T-cell (primary cell): ENCODE measurements around the gene HSDL1. TPM values are rescaled to one million over a fixed set of nuclear protein-coding genes. Genes with fewer than 3 reads are reported as not detected.

Experiments
- ATAC-seq, 4 experiments: fragments of 200-7000 bp in 3 of 4; fragments of 150-1000 bp in 1 of 4; cut with Tn5 transposase; replicated peaks in 1 of 4; 1 replicate in 3 of 4; 2 replicates in 1 of 4; pipeline ENCODE4 v1.10.0; 2021; ENCODE audit warnings: moderate library complexity in 3 of 4, mild to moderate bottlenecking in 2 of 4, moderate number of reproducible peaks in 1 of 4
- CTCF ChIA-PET, 2 donors: fragments of 300-600 bp; sonication (Branson Sonifier 250); formaldehyde crosslinking; loops; one replicate each; lab custom pipeline; 2022; ENCODE audit warnings: antibody characterized with exemption in 2 of 2; lab: Charles Lee
- POLR2A ChIA-PET, 2 donors: fragments of 300-600 bp; sonication (Branson Sonifier 250); formaldehyde crosslinking; loops; one replicate each; lab custom pipeline; 2022; ENCODE audit warnings: antibody characterized with exemption in 2 of 2; lab: Charles Lee
- DNase-seq, 35 experiments: peaks; one replicate each; pipeline versions ENCODE4 v3.0.0 to v3.0.0-alpha.2; 2013 to 2023
- H3K27ac ChIP-seq: one replicate; pipeline ENCODE4 v1.5.1; 2013; ENCODE audit warnings: low read length
- H3K27me3 ChIP-seq, 2 experiments: replicated peaks in 1 of 2; 1 replicate in 1 of 2; 2 replicates in 1 of 2; pipeline versions ENCODE4 v1.6.1 to v1.7.0; 2013; ENCODE audit warnings: low read length in 1 of 2, mixed read lengths in 1 of 2; ENCODE audit not compliant: control insufficient read depth in 2 of 2, insufficient read depth in 2 of 2; ENCODE audit errors: extremely low read depth in 1 of 2
- H3K36me3 ChIP-seq, 2 donors: 1 replicate in 1 of 2; 2 replicates in 1 of 2; pipeline versions ENCODE4 v1.6.1 to v1.7.0; 2013; ENCODE audit warnings: low read length in 1 of 2; ENCODE audit not compliant: control insufficient read depth in 2 of 2, insufficient read depth in 1 of 2; ENCODE audit errors: extremely low read depth in 1 of 2
- H3K4me1 ChIP-seq, 2 experiments: 1 replicate in 1 of 2; 2 replicates in 1 of 2; pipeline versions ENCODE4 v1.6.1 to v1.7.0; 2013; ENCODE audit warnings: low read length in 2 of 2, mixed read lengths in 1 of 2; ENCODE audit not compliant: insufficient read depth in 2 of 2, control insufficient read depth in 1 of 2; ENCODE audit errors: extremely low read depth in 1 of 2
- H3K4me3 ChIP-seq, 2 donors: 1 replicate in 1 of 2; 2 replicates in 1 of 2; pipeline versions ENCODE4 v1.5.1 to v1.7.0; 2013; ENCODE audit warnings: mild to moderate bottlenecking in 2 of 2, low read length in 1 of 2, moderate library complexity in 1 of 2; ENCODE audit not compliant: control insufficient read depth in 1 of 2; ENCODE audit errors: extremely low read depth in 1 of 2
- H3K9me3 ChIP-seq: 2 replicates; pipeline ENCODE4 v1.7.0; 2013
- H3K27ac Mint-ChIP-seq, 2 donors: one replicate each; pipeline ENCODE4 v1.8.0; 2020 to 2021; ENCODE audit warnings: mild to moderate bottlenecking in 2 of 2, mixed read lengths in 2 of 2
- H3K27me3 Mint-ChIP-seq, 2 donors: one replicate each; pipeline ENCODE4 v1.8.0; 2021 to 2022; ENCODE audit warnings: mixed read lengths in 2 of 2
- H3K36me3 Mint-ChIP-seq: one replicate; pipeline ENCODE4 v1.8.0; 2021; ENCODE audit warnings: mixed read lengths
- H3K4me1 Mint-ChIP-seq, 3 donors: one replicate each; pipeline ENCODE4 v1.8.0; 2020 to 2022; ENCODE audit warnings: mixed read lengths in 3 of 3, mild to moderate bottlenecking in 1 of 3
- H3K4me3 Mint-ChIP-seq, 3 donors: one replicate each; pipeline ENCODE4 v1.8.0; 2020 to 2022; ENCODE audit warnings: mild to moderate bottlenecking in 3 of 3, mixed read lengths in 3 of 3, moderate library complexity in 3 of 3
- H3K9me3 Mint-ChIP-seq, 3 donors: one replicate each; pipeline ENCODE4 v1.8.0; 2020 to 2022; ENCODE audit warnings: mixed read lengths in 3 of 3
- WGBS: methylation state at CpG from one replicate; pipeline ENCODE4 v1.1.5; 2013; ENCODE audit warnings: missing lambda C conversion rate; ENCODE audit not compliant: insufficient coverage; 5-methylcytosine and 5-hydroxymethylcytosine counted together
- total RNA-seq, 35 experiments: library from RNA in 6 of 35; stranded (reverse) in 6 of 35; fragments of 120-200 nt in 1 of 35; gene quantifications; one replicate each; pipeline versions ENCODE4 v1.2.1 to v1.2.4 and lab custom pipeline; 2013 to 2026

HSDL1 gene
- total RNA-seq, 5 donors from 2014 or later (not counting 1 experiment from before 2014, with no cell fraction given) = 11.9 to 23.5 (median 20.4) TPM

DNA sequence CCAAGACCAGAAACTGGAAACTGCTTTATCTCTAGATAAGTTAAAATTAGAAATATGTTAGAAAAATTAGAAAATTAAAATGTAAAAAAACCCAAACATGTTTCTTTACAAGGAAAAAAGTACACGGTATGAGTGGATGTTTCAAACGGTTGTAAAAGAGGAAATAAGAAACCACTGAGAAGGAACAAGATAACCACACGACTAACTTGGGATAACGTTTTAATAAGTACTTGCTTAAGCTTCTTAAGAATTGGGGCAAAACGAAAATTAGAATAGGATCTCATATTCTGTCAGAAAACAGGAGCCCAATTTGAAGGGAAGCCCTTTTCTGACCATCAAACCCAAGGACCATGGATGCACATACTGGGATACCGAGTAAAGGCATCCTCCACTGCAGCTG is 59.2 kb downstream of the HSDL1 start:
- DNase-seq (no peak), ATAC-seq (no peak)
- Mint-ChIP-seq H3K4me1 (peaks cover 37 to 52% (median 51%) of the 10 kb centered on the region in 3 donors), H3K4me3 (no peak overlapping the region), H3K27me3 (no peaks in the 10 kb centered on the region), H3K9me3 (no peaks in the 10 kb centered on the region), H3K27ac (peak overlapping the region; percentile 30 to 46), H3K36me3 (peaks cover 57% of the 10 kb centered on the region)
- POLR2A ChIA-PET = no interaction called here
- no CpG with 5 or more reads among the region's 6 CpGs for WGBS
- Histone ChIP-seq H3K4me3 (no peak overlapping the region), H3K27ac (no peak overlapping the region), H3K4me1 (peaks cover 13 to 27% of the 10 kb centered on the region in 2 experiments), H3K36me3 (peaks cover 12 to 80% of the 10 kb centered on the region in 2 donors), H3K9me3 (no peaks in the 10 kb centered on the region), H3K27me3 (no peaks in the 10 kb centered on the region)
- CTCF ChIA-PET = interaction anchor here (0.6 to 8.0 kb wide), 11 partner anchors 10 to 1939 kb away, joined by 3 to 67 read pairs (median 6); partner anchors contain the start of genes TAF1C (in 2 of the 2) and MBTPS1 (in 1 of the 2)

DNA sequence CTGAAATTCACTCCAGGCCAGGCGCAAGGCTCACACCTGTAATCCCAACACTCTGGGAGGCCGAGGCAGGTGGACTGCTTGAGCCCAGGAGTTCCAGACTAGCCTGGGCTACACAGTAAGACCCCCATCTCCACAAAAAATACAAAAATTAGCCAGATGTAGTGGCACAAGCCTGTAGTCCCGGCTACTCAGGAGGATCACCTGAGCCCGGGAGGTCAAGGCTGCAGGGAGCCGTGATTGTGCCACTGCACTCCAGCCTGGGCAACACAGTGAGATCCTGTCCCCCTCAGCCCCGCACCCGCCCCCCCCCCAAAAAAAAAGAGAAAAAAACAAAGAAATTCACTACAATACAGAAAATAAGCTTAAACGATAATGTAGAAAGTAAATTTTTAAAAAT is 59.7 kb downstream of the HSDL1 start:
- H3K36me3 ChIP-seq = peaks cover 15 to 80% of the 10 kb centered on the region in 2 donors
- H3K27ac ChIP-seq = no peak overlapping the region
- DNase-seq (no peak), ATAC-seq (no peak)
- 49% methylated on average over 2 of the region's 8 CpGs for WGBS
- peaks cover 13 to 27% of the 10 kb centered on the region in 2 experiments for H3K4me1 ChIP-seq
- no peaks in the 10 kb centered on the region for H3K9me3 ChIP-seq
- Mint-ChIP-seq H3K27ac (no peak overlapping the region), H3K4me3 (no peak overlapping the region), H3K4me1 (peaks cover 36 to 52% (median 52%) of the 10 kb centered on the region in 3 donors), H3K9me3 (no peaks in the 10 kb centered on the region), H3K27me3 (no peaks in the 10 kb centered on the region), H3K36me3 (peaks cover 58% of the 10 kb centered on the region)
- H3K27me3 ChIP-seq = no peaks in the 10 kb centered on the region
- ChIA-PET POLR2A (no interaction called here), CTCF (interaction anchor here (0.6 to 8.0 kb wide), 14 partner anchors 11 to 1940 kb away, joined by 3 to 67 read pairs (median 5); partner anchors contain the start of genes TAF1C (in 2 of the 2), DNAAF1 (in 1 of the 2), HSDL1 (in 1 of the 2) and MBTPS1 (in 1 of the 2))
- no peak overlapping the region for H3K4me3 ChIP-seq

DNA sequence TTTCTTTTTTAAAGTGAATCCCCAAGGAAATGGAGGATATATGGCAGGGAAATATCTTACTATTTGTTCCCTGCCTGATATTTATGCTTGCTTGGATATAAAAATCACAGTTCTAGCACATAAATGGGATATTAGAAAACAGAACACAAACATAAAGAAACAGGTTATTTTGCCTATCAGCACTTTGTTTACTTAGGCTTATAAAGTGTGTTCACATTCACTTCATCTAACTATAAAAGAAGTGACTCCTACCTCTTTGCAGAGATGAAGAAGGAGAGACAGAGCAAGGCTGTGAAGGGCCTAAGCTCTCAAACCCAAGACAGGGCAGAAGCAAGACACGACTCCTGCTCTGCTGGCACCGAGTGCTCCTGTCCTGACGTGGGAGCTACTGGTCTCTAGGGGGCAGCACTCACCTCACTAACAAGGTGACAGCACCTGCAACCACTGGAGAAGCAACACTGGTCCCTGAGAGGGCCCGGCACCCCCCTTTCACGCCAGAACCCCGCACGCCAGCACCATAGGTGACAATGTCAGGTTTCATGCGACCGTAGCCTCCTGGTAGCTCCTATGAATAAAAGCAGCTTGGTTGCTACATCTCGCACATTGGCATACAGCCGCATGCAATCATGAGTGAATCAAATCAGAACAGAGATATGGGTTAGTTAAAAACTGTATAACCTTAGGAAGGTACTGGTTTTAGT is 60.3 kb downstream of the HSDL1 start:
- Histone ChIP-seq H3K4me3 (no peak overlapping the region), H3K9me3 (no peaks in the 10 kb centered on the region), H3K27me3 (no peaks in the 10 kb centered on the region), H3K27ac (no peak overlapping the region), H3K4me1 (peaks cover 13 to 27% of the 10 kb centered on the region in 2 experiments), H3K36me3 (peaks cover 15 to 80% of the 10 kb centered on the region in 2 donors)
- Mint-ChIP-seq H3K4me1 (peaks cover 39 to 53% (median 48%) of the 10 kb centered on the region in 3 donors), H3K4me3 (no peak overlapping the region), H3K27ac (peak overlapping the region; percentile 23 to 52), H3K27me3 (no peaks in the 10 kb centered on the region), H3K9me3 (no peaks in the 10 kb centered on the region), H3K36me3 (peaks cover 58% of the 10 kb centered on the region)
- ATAC-seq (peak; percentile 74 to 91 (median 84)), DNase-seq (peak; percentile 27 to 85 (median 64))
- CTCF ChIA-PET = interaction anchor here (0.5 to 8.0 kb wide), 12 partner anchors 12 to 801 kb away, joined by 3 to 67 read pairs (median 4); partner anchors contain the start of genes TAF1C (in 2 of the 2), DNAAF1 (in 1 of the 2), HSDL1 (in 1 of the 2) and MBTPS1 (in 1 of the 2)
- 35% methylated on average over 10 of the region's 11 CpGs for WGBS
- POLR2A ChIA-PET = no interaction called here

DNA sequence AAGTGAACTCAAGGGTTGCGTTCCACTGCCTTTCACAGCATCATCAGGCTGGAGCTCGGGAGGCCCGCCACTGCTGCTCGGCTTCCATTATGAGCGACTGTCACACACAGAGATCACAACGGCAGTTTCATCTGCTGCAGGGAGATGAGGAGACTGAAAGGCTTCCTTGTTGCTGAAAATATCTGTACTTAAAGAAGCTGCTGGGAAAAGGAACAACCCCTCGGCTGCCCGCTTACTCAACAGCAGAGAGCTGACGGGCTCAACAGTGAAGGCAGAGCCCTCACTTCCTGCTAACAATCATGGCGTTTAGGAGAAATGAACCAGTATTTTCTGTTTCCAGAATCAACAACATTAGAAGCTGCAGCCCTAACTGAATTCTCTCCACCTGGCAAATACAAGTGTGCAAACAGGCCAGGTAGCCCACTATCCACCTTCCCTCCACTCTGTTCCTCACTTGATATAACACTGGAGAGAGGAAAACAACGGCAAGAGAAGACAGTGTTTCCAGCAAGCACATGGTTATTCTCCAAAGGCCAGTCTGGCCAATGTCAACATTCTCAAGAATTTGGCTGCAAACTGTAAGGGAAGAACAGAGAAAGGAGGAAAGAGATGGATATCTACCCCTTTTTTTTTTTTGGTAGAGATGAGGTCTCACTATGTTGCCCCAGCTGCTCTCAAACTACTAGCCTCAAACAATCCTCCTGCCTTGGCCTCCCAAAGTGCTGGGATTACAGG is 62.0 kb downstream of the HSDL1 start:
- Histone ChIP-seq H3K4me1 (peaks cover 4 to 15% of the 10 kb centered on the region in 2 experiments), H3K9me3 (no peaks in the 10 kb centered on the region), H3K27me3 (no peaks in the 10 kb centered on the region), H3K4me3 (no peak overlapping the region), H3K27ac (no peak overlapping the region), H3K36me3 (peaks cover 15 to 82% of the 10 kb centered on the region in 2 donors)
- Mint-ChIP-seq H3K9me3 (no peaks in the 10 kb centered on the region), H3K36me3 (peaks cover 56% of the 10 kb centered on the region), H3K4me1 (peaks cover 29 to 44% (median 33%) of the 10 kb centered on the region in 3 donors), H3K27me3 (no peaks in the 10 kb centered on the region), H3K27ac (no peak overlapping the region), H3K4me3 (no peak overlapping the region)
- WGBS = 89% methylated on average over 4 of the region's 11 CpGs
- POLR2A ChIA-PET = interaction anchor here in 1 of 2 donors (0.6 kb wide), 1 partner anchor 36 kb away, joined by 4 read pairs; no protein-coding TSS in a partner anchor
- CTCF ChIA-PET = interaction anchor here (1.1 to 8.0 kb wide), 2 partner anchors 14 to 104 kb away, joined by 3 to 67 read pairs; partner anchors contain the start of gene TAF1C (in 1 of the 2)
- no peak for DNase-seq
- no peak for ATAC-seq

DNA sequence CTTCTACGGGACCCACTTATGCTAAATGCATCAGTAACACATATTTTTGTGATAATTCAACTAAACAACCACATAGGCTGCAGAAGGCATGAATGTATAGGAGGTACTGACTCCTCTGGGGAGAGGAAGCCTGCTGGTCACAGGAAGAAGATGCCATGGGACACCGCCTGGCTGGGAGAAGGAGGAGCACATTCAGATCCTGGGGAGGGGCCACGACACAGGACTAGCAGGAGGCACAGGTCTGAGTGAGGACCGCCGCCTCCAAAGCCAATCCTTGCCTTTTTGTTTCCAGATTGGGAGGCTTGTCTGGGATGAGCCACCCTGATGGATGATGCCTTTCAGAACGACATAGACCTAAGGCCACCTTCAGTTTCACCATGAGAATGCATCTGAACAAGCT is 62.9 kb downstream of the HSDL1 start:
- POLR2A ChIA-PET = no interaction called here
- Histone ChIP-seq H3K9me3 (no peaks in the 10 kb centered on the region), H3K36me3 (peaks cover 15 to 82% of the 10 kb centered on the region in 2 donors), H3K4me3 (no peak overlapping the region), H3K27ac (no peak overlapping the region), H3K4me1 (peaks cover 0 to 11% of the 10 kb centered on the region in 2 experiments), H3K27me3 (no peaks in the 10 kb centered on the region)
- no peak for DNase-seq
- 91% methylated on average over 4 of the region's 6 CpGs for WGBS
- Mint-ChIP-seq H3K4me3 (no peak overlapping the region), H3K27ac (no peak overlapping the region), H3K36me3 (peaks cover 60% of the 10 kb centered on the region), H3K27me3 (no peaks in the 10 kb centered on the region), H3K9me3 (no peaks in the 10 kb centered on the region), H3K4me1 (peaks cover 31 to 41% (median 32%) of the 10 kb centered on the region in 3 donors)
- CTCF ChIA-PET = interaction anchor here in 1 of 2 donors (8.0 kb wide), 1 partner anchor 105 kb away, joined by 67 read pairs; the partner anchor contains the start of gene TAF1C
- ATAC-seq = no peak
